Thymus (tissue), 11 donors: ENCODE results near the gene PCDHB7. TPM values are rescaled to one million over a fixed set of nuclear protein-coding genes. Genes with fewer than 3 reads are reported as not detected.
A peak's percentile ranks its signal among the peaks of the same experiment; 100 is the strongest.
"Not testable (repeated sequence)": the region's sequence is repeated elsewhere in the genome, so short reads cannot be mapped to it uniquely, and the experiment has no call there.

Experiments used
- DNase-seq, 9 donors: peaks; one replicate each; pipeline ENCODE4 v3.0.0-alpha.2; 2013; ENCODE audit warnings: low spot score in 9 of 9, low read depth in 6 of 9, missing footprints in 1 of 9
- H3K27ac ChIP-seq, 2 donors: one replicate each; pipeline ENCODE4 v1.5.1; 2013; ENCODE audit warnings: control low read depth in 1 of 2, low read depth in 1 of 2, low read length in 1 of 2, mild to moderate bottlenecking in 1 of 2, moderate library complexity in 1 of 2
- H3K27me3 ChIP-seq, 2 donors: one replicate each; pipeline ENCODE4 v1.5.1; 2013; ENCODE audit warnings: low read length in 1 of 2; ENCODE audit not compliant: control insufficient read depth in 2 of 2, insufficient read depth in 1 of 2
- H3K36me3 ChIP-seq, 2 donors: one replicate each; pipeline ENCODE4 v1.5.1; 2013; ENCODE audit warnings: low read length in 1 of 2, mild to moderate bottlenecking in 1 of 2, moderate library complexity in 1 of 2; ENCODE audit not compliant: control insufficient read depth in 2 of 2, insufficient read depth in 2 of 2
- H3K4me1 ChIP-seq, 2 donors: one replicate each; pipeline ENCODE4 v1.5.1; 2013; ENCODE audit warnings: low read length in 2 of 2; ENCODE audit not compliant: control insufficient read depth in 2 of 2, insufficient read depth in 2 of 2
- H3K4me3 ChIP-seq, 2 donors: one replicate each; pipeline ENCODE4 v1.5.1; 2013; ENCODE audit warnings: low read length in 2 of 2, control low read depth in 1 of 2, mild to moderate bottlenecking in 1 of 2
- H3K9me3 ChIP-seq, 2 donors: one replicate each; pipeline ENCODE4 v1.5.1; 2013; ENCODE audit warnings: low read length in 1 of 2, mild to moderate bottlenecking in 1 of 2; ENCODE audit not compliant: control insufficient read depth in 2 of 2, insufficient read depth in 1 of 2
- WGBS: extraction: QIAGEN DNeasy Blood & Tissue Kit; methylation state at CpG from one replicate; pipeline ENCODE4 v1.1.7; 2013; 5-methylcytosine and 5-hydroxymethylcytosine counted together
- polyA plus RNA-seq: library from polyadenylated mRNA; stranded (reverse); fragments of 200-250 nt; gene quantifications from one replicate; pipeline ENCODE4 v1.2.3, GENCODE V29; 2013
- total RNA-seq: library from RNA; stranded (reverse); fragments of 120-200 nt; gene quantifications from one replicate; pipeline ENCODE4 v1.2.4, GENCODE V29; 2013
- donor health status: healthy.

PCDHB7 gene
- total and polyA plus RNA-seq, 2 donors = 0.11 to 0.14 TPM

- not testable (repeated sequence) for DNase-seq, H3K4me1 ChIP-seq, H3K36me3 ChIP-seq, H3K4me3 ChIP-seq, H3K27ac ChIP-seq, H3K9me3 ChIP-seq
- peaks cover 0 to 31% of the 10 kb centered on the region in 2 donors for H3K27me3 ChIP-seq
- 50% methylated on average over 35 of the region's 39 CpGs for WGBS
Measured at GRCh38 chr5:141179371-141179770, 6.9 kb downstream of the PCDHB7 start.

GRCh38 chr5:141179876-141180275 lies 7.4 kb downstream of the PCDHB7 start:
- not testable (repeated sequence) for H3K27ac ChIP-seq, H3K4me3 ChIP-seq, H3K4me1 ChIP-seq, H3K9me3 ChIP-seq, H3K36me3 ChIP-seq, DNase-seq
- WGBS = 40% methylated on average over 25 of the region's 32 CpGs
- peaks cover 0 to 33% of the 10 kb centered on the region in 2 donors for H3K27me3 ChIP-seq

- Histone ChIP-seq H3K4me1 (no peaks in the 10 kb centered on the region), H3K36me3 (no peaks in the 10 kb centered on the region), H3K9me3 (peaks cover 2 to 6% of the 10 kb centered on the region in 2 donors), H3K27me3 (peaks cover 0 to 32% of the 10 kb centered on the region in 2 donors), H3K4me3 (no peak overlapping the region), H3K27ac (no peak overlapping the region)
- 44% methylated on average over 1 of the region's 1 CpG for WGBS
- no peak for DNase-seq
Measured at GRCh38 chr5:141180313-141180712, 7.9 kb downstream of the PCDHB7 start.

GRCh38 chr5:141182248-141182647 lies 9.8 kb downstream of the PCDHB7 start, which contains the start of gene PCDHB16:
TSS of gene PCDHB16 (plus strand) at chr5:141182387. CDS start at chr5:141182560, 173 bp downstream.
- DNase-seq = no peak
- Histone ChIP-seq H3K27me3 (peaks cover 0 to 37% of the 10 kb centered on the region in 2 donors), H3K9me3 (peaks cover 2 to 8% of the 10 kb centered on the region in 2 donors)

GRCh38 chr5:141184117-141184855 lies 11.8 kb downstream of the PCDHB7 start:
- peaks cover 0 to 37% of the 10 kb centered on the region in 2 donors for H3K27me3 ChIP-seq
- not testable (repeated sequence) for DNase-seq, H3K4me1 ChIP-seq, H3K9me3 ChIP-seq, H3K27ac ChIP-seq, H3K4me3 ChIP-seq, H3K36me3 ChIP-seq
- 46% methylated on average over 46 of the region's 69 CpGs for WGBS

More at GRCh38 chr5:141182248-141182647, 9.8 kb downstream of the PCDHB7 start, which contains the start of gene PCDHB16:
- WGBS = 23% methylated on average over 13 of the region's 13 CpGs
- Histone ChIP-seq H3K27ac (no peak within 1 kb of the TSS), H3K36me3 (no peaks in the 10 kb centered on the region), H3K4me3 (no peak within 1 kb of the TSS), H3K4me1 (no peaks in the 10 kb centered on the region)

GRCh38 chr5:141186897-141187512 lies 14.6 kb downstream of the PCDHB7 start, which contains the start of gene PCDHB9:
TSS of gene PCDHB9 (plus strand) at chr5:141187161. CDS start at chr5:141187319, 158 bp downstream.
- DNase-seq = peak in 2 of 9 donors; percentile 4 to 18
- Histone ChIP-seq H3K27ac (no peak within 1 kb of the TSS), H3K4me3 (no peak within 1 kb of the TSS), H3K27me3 (peaks cover 0 to 38% of the 10 kb centered on the region in 2 donors), H3K4me1 (no peaks in the 10 kb centered on the region), H3K36me3 (no peaks in the 10 kb centered on the region), H3K9me3 (peaks cover 2 to 8% of the 10 kb centered on the region in 2 donors)
- WGBS = 21% methylated on average over 9 of the region's 9 CpGs

- H3K9me3 ChIP-seq, H3K4me1 ChIP-seq, H3K4me3 ChIP-seq, DNase-seq, H3K36me3 ChIP-seq, H3K27ac ChIP-seq: not testable (repeated sequence)
- H3K27me3 ChIP-seq = peaks cover 0 to 27% of the 10 kb centered on the region in 2 donors
- WGBS = 45% methylated on average over 28 of the region's 37 CpGs
Measured at GRCh38 chr5:141188682-141189081, 16.2 kb downstream of the PCDHB7 start.

- DNase-seq, H3K9me3 ChIP-seq, H3K4me3 ChIP-seq, H3K36me3 ChIP-seq, H3K27ac ChIP-seq, H3K4me1 ChIP-seq: not testable (repeated sequence)
- WGBS = 39% methylated on average over 31 of the region's 35 CpGs
- H3K27me3 ChIP-seq = peaks cover 0 to 26% of the 10 kb centered on the region in 2 donors
Measured at GRCh38 chr5:141189131-141189530, 16.7 kb downstream of the PCDHB7 start.

- DNase-seq = peak in 1 of 9 donors; percentile 4
- H3K27me3 ChIP-seq = peaks cover 0 to 17% of the 10 kb centered on the region in 2 donors
- no peak within 1 kb of the TSS for H3K4me3 ChIP-seq
- WGBS = 12% methylated on average over 10 of the region's 10 CpGs
- H3K9me3 ChIP-seq = no peaks in the 10 kb centered on the region
- H3K27ac ChIP-seq = no peak within 1 kb of the TSS
- no peaks in the 10 kb centered on the region for H3K36me3 ChIP-seq
- no peaks in the 10 kb centered on the region for H3K4me1 ChIP-seq
Measured at GRCh38 chr5:141192110-141192725, 19.8 kb downstream of the PCDHB7 start, which contains the start of gene PCDHB10. TSS of gene PCDHB10 (plus strand) at chr5:141192353. CDS start at chr5:141192553, 200 bp downstream.
